OCI-LY3 (cell line): ENCODE measurements around the gene TPP1.

ENCODE experiments used
- H2AFZ ChIP-seq: fragments of 200-600, 300-600 bp; shearing (Covaris generic); 2 replicates; pipeline ENCODE4 v1.6.0; 2014; ENCODE audit warnings: antibody characterized with exemption, low read depth, low read length
- H3K27ac ChIP-seq: fragments of 200-600, 300-600 bp; sonication (generic); 2 replicates; pipeline ENCODE4 v1.5.1; 2014; ENCODE audit warnings: mild to moderate bottlenecking, low read length, moderate library complexity, mixed read lengths
- H3K27me3 ChIP-seq: fragments of 200-600, 300-600 bp; sonication (generic); 2 replicates; pipeline ENCODE4 v1.6.1; 2014; ENCODE audit warnings: low read depth, low read length, mixed read lengths
- H3K36me3 ChIP-seq: fragments of 200-600, 300-600 bp; sonication (generic); replicated peaks from 2 replicates; pipeline ENCODE3; 2014; ENCODE audit warnings: low read depth, low read length, mixed read lengths
- H3K4me1 ChIP-seq: fragments of 300-600, 200-600 bp; sonication (generic); 2 replicates; pipeline ENCODE4 v1.6.1; 2014; ENCODE audit warnings: low read length, mixed read lengths
- H3K4me2 ChIP-seq: fragments of 200-600, 300-600 bp; sonication (generic); 2 replicates; pipeline ENCODE4 v1.6.1; 2014; ENCODE audit warnings: low read length, mixed read lengths
- H3K4me3 ChIP-seq: fragments of 300-600, 200-600 bp; sonication (generic); 2 replicates; pipeline ENCODE4 v1.5.1; 2014; ENCODE audit warnings: antibody characterized with exemption, mild to moderate bottlenecking, low read length, moderate library complexity
- H3K79me2 ChIP-seq: fragments of 300-600, 200-600 bp; shearing (Covaris generic); 2 replicates; pipeline ENCODE4 v1.6.1; 2014; ENCODE audit warnings: mild to moderate bottlenecking, low read length, mixed read lengths
- H3K9ac ChIP-seq: fragments of 300-600, 200-600 bp; shearing (Covaris generic); 2 replicates; pipeline ENCODE4 v1.6.0; 2014; ENCODE audit warnings: mild to moderate bottlenecking, low read length, moderate library complexity
- H3K9me3 ChIP-seq: fragments of 200-600, 300-600 bp; shearing (Covaris generic); 2 replicates; pipeline ENCODE4 v1.6.1; 2014; ENCODE audit warnings: low read length, mixed read lengths; ENCODE audit not compliant: insufficient read depth
- H4K20me1 ChIP-seq: fragments of 200-600, 300-600 bp; sonication (generic); 2 replicates; pipeline ENCODE4 v1.6.1; 2016; ENCODE audit warnings: low read length, mixed read lengths; ENCODE audit not compliant: insufficient read depth
- EZH2phosphoT487 ChIP-seq: fragments of 200-600 bp; shearing (Covaris generic); IDR thresholded peaks from 2 replicates; pipeline ENCODE4 v1.6.1; 2018; ENCODE audit warnings: antibody characterized with exemption, mixed run types, low read depth
- TF ChIP-seq, protein P1 (sequence below): fragments of 200-600, 300-600 bp; sonication (generic); IDR thresholded peaks from 2 replicates; pipeline ENCODE4 v1.5.1; 2014; ENCODE audit warnings: antibody characterized with exemption, low read length, low read depth

The TPP1 gene

DNA sequence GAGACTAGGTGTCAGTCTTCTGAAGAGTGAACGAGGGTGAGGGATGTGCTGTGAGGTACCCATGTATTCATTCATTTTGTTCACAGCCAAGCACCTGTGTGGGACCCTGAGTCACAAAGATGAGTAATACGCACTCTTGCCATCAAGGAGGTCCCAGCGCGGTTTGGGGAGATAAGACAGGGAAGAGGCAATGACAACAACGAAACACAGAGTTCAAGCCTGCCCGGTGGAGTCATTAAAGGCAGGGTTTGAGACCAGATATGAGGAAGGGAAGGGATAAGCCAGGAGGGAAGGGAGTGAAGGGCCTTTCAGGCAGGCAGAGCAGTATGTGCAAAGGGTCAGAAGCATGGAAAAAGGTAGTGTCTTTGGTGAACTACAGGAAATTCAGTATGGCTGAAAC, 31.8 kb upstream of the TPP1 start:
- Histone ChIP-seq H4K20me1 (no peaks in the 10 kb centered on the region), H3K36me3 (no peaks in the 10 kb centered on the region), H3K79me2 (no peaks in the 10 kb centered on the region), H3K4me1 (peaks cover 27% of the 10 kb centered on the region), H3K4me2 (no peak overlapping the region), H3K27ac (no peak overlapping the region), H2AFZ (no peak overlapping the region), H3K9me3 (no peaks in the 10 kb centered on the region), H3K27me3 (peaks cover 21% of the 10 kb centered on the region; the same call in 1 of the 2 replicates), H3K4me3 (no peak overlapping the region), H3K9ac (no peak overlapping the region)
- TF ChIP-seq EZH2phosphoT487: no peak
- TF ChIP-seq, protein P1, sequence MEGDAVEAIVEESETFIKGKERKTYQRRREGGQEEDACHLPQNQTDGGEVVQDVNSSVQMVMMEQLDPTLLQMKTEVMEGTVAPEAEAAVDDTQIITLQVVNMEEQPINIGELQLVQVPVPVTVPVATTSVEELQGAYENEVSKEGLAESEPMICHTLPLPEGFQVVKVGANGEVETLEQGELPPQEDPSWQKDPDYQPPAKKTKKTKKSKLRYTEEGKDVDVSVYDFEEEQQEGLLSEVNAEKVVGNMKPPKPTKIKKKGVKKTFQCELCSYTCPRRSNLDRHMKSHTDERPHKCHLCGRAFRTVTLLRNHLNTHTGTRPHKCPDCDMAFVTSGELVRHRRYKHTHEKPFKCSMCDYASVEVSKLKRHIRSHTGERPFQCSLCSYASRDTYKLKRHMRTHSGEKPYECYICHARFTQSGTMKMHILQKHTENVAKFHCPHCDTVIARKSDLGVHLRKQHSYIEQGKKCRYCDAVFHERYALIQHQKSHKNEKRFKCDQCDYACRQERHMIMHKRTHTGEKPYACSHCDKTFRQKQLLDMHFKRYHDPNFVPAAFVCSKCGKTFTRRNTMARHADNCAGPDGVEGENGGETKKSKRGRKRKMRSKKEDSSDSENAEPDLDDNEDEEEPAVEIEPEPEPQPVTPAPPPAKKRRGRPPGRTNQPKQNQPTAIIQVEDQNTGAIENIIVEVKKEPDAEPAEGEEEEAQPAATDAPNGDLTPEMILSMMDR: no peak

DNA sequence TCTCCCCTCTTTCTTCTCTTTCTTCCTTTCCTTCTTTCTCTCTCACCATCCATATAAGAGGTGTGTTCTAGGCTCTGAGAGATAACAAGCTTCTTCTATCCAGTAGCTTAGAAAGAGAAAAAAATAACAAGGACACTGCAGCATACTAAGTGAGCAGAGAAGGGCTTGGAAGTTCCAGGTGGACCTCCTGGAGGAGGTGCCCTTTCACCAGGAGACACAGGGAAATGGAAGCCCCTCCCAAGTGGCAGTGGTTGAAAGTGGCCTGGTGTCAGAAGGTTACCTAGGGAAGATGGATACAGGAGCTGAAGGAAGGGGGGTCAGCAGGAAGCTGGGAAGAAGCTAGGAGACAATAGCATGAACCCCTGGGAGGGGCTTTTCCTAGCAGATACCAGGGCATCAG, 30.9 kb upstream of the TPP1 start:
- TF ChIP-seq, protein P1: no peak
- TF ChIP-seq EZH2phosphoT487: no peak
- peaks cover 27% of the 10 kb centered on the region for H3K4me1 ChIP-seq
- no peaks in the 10 kb centered on the region for H4K20me1 ChIP-seq
- no peaks in the 10 kb centered on the region for H3K9me3 ChIP-seq
- no peak overlapping the region for H3K9ac ChIP-seq
- no peak overlapping the region for H2AFZ ChIP-seq
- no peak overlapping the region for H3K27ac ChIP-seq
- no peak overlapping the region for H3K4me3 ChIP-seq
- H3K79me2 ChIP-seq: no peaks in the 10 kb centered on the region
- H3K4me2 ChIP-seq: no peak overlapping the region
- H3K36me3 ChIP-seq: no peaks in the 10 kb centered on the region
- peaks cover 21% of the 10 kb centered on the region; the same call in 1 of the 2 replicates for H3K27me3 ChIP-seq

DNA sequence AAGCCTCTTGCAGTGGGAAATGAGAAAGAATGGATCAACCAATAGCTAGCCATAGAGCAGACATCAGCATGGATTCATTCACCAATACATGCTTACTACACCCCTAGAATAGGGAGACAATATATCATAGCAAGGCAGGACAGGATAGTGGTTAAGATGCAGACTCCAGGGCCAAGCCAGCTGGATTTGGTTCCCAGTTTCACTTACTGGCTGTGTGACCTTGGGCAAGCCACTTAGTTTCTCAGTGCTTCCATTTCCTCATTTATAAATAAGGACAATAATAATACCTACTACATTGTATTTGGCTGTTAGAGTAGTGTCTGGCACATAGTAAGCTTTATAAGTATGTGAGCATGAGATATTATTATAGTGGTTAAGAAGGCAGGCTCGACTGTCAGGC, 29.3 kb upstream of the TPP1 start:
- Histone ChIP-seq H3K27ac (no peak overlapping the region), H3K4me3 (no peak overlapping the region), H3K4me1 (peaks cover 27% of the 10 kb centered on the region), H3K9ac (no peak overlapping the region), H3K4me2 (no peak overlapping the region), H4K20me1 (no peaks in the 10 kb centered on the region), H3K27me3 (peaks cover 30% of the 10 kb centered on the region; the same call in 1 of the 2 replicates), H3K79me2 (no peaks in the 10 kb centered on the region), H2AFZ (no peak overlapping the region), H3K9me3 (no peaks in the 10 kb centered on the region), H3K36me3 (no peaks in the 10 kb centered on the region)
- TF ChIP-seq EZH2phosphoT487: no peak
- TF ChIP-seq, protein P1: no peak

DNA sequence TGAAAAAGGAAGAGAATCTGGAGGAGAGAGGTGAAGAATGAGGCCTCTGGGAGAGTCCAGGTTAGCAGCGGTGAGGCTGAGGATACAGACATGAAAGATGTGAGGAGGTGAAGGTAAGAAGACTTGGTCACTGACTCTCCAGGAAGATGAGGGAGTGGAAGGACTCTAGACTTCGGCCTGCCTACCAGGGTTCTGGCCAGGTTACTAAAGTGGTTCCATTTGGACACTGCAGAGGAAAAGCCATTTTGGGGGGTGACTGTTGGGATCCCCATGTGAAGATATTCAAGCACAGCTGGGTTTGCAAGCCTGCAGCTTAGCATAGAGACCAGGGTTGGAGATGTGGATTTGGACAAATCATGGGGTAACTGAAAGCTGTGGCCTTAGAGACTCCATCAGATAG, 28.6 kb upstream of the TPP1 start:
- H3K4me2 ChIP-seq: peak overlapping the region; percentile 80
- H3K27ac ChIP-seq: peak overlapping the region; percentile 65; the same call in 1 of the 2 replicates
- no peaks in the 10 kb centered on the region for H3K36me3 ChIP-seq
- H4K20me1 ChIP-seq: no peaks in the 10 kb centered on the region
- H3K4me3 ChIP-seq: no peak overlapping the region
- H3K27me3 ChIP-seq: peaks cover 29% of the 10 kb centered on the region; the same call in 1 of the 2 replicates
- peaks cover 27% of the 10 kb centered on the region for H3K4me1 ChIP-seq
- no peak overlapping the region for H2AFZ ChIP-seq
- peak overlapping the region; percentile 63; the same call in 1 of the 2 replicates for H3K9ac ChIP-seq
- TF ChIP-seq, protein P1: no peak
- TF ChIP-seq EZH2phosphoT487: no peak
- H3K79me2 ChIP-seq: no peaks in the 10 kb centered on the region
- H3K9me3 ChIP-seq: no peaks in the 10 kb centered on the region
